Anterior cingulate cortex (tissue), 58 donors: ENCODE measurements around the gene EFNA4.

Source experiments
- DNase-seq, 58 donors: peaks; one replicate each; lab custom pipeline; 2025; lab: John Stamatoyannopoulos, UW

EFNA4 gene

DNA sequence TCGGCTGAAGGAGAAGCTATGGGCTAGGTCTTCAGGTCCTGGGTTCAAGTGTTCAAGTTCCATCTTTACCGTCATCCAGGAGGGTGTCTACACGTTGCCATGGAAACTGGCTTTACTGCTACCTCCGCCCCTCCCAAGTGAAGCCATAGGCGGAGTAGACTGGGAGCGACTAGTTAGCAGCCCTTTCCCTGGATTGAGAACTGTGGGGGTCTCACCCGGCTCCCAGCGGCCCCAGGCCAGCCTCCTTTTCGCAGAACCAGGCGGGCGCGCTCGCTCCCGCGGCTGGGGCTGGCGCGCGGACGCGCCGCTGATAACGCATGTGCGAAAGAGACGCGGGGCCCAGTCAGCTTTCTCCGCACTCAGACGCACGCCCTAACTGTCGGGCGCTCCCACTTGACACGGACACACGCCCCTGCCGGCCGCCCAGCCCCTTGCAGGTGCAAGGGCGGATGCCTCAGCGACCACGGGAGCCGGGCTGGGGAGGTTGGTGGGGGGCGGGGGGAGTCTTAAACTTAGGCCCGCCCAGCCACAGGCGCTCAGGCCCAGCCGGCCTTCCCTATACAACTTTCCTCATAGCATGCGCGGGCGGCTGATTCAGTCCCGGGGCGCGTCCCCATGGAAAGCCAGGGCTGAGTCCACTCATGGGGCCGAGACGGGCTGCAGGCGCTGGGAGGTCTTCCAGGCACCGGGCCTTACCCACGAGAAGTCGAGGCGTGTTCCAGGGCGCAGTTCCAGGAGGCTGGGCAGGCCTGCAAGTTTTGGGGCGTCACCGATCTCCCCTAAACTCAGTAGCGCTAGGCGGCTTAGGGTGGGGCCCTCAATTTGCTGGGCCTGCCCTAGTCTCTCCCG lies 7.4 kb downstream of the EFNA4 start:
- DNase-seq, result peak in 54 of 58 donors; percentile 28 to 75 (median 52)

DNA sequence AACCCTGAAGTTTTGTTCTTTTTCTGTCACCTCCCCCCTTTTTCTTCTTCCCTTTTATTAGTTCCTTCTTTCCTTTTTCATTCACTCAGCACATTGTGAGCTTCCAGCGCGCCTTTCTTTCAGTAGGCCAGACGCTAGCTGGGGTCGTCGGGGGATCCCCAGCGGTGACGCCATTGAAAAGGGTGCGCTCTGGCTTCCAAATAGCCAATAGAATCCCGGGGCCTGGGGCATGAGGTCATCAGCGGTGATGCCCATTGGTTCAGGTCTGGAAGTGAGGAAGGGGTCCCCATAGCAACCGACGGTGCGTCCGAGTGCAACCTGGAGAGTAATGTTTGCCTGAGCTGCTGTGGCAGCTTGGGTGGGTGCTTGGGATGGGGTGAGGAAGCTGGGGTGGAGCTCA lies 8.2 kb downstream of the EFNA4 start:
- DNase-seq, result no peak

DNA sequence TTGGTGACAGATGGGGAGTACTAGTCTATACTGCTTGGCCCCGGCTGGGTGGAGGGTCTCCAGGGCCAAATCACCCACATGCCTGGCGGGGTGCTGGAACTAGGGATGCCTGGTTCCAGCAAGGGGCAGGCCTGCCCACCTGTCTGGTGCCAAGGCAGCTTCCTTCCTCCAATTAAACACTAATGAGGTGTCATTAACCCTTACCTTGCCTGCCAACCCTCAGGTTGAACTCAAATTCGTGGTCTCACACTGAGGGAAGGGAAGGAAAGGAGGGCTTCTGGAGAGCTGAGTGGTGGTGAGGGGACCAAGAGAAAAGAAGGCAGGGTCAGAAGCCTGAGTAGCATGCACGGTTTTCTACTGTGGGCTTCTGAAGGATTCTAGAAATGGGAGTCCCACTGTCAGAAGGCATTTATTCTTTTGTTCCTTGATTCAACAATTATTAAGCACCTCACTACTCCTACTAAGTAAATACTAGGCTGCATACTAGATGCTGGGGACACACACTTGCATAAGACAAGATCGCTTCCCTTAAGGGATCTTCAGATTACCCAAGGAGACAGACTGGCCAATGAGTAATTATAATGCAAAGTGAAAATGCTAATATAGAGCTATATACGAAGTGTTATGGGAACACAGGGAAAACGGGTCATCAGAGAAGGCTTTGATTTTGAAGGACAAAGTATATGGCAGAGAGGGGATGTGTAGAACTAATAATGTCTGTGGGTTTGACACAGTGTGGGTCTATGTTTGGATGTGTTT lies 9.2 kb downstream of the EFNA4 start:
- no peak for DNase-seq

DNA sequence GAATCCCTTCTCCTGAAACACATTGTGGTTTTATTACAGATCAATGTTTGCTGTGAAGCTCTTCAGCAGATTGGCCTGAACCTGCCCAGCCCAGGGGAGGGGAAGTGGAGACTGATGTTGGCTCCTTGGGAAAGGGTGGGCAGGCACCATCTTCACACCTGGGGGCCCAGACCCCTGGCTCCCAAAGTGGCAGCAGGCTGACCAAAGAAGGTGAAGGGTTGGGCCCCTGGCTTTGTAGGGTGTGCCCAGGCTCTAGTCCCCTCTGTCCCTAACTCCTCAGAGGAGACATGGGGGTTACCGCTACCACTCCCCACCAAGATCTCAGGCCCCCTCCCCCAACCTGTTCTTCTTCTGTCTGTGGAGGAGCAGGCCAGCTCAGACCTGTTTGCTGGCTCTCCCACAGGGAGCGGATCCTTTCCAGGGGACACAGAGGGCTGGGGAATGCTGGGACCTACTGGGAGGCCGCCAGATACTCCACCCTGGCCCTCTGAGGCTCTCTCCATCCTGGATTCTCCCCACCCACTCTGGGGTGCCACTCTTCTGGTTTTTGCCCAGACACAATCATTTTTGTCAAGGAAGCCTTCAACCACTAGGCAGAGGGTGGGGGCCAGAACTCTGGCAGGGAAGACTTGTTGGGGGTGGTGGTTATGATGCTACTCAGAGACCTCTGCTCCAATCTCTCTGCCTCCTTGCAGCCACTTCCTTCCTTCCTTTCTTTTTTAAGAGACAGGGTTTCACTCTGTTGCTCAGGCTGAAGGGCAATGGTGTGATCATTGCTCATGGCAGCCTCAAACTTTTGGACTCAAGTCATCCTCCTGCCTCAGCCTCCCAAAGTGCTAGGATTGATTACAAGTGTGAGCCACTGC lies 10.1 kb downstream of the EFNA4 start:
- no peak for DNase-seq

DNA sequence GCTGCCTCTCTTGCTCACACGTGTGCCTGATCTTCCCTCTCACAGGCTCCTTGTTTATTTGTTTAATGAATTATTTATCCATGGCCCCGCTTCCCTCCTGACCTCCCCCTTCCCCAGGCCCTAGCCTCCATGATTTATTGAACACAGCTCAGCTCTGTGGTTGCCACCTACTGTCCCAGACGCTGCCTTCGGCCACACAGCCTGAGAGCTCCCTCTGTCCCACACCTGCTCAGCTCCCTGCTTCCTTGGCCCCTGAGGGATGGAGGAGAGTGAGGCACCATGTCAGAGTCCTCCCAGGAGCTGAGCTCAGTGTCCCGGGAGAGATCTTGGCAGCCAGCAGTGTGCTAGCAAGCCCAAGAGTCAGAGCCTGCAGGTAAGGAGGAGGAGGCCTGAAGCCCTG lies 12.0 kb downstream of the EFNA4 start:
- no peak for DNase-seq

DNA sequence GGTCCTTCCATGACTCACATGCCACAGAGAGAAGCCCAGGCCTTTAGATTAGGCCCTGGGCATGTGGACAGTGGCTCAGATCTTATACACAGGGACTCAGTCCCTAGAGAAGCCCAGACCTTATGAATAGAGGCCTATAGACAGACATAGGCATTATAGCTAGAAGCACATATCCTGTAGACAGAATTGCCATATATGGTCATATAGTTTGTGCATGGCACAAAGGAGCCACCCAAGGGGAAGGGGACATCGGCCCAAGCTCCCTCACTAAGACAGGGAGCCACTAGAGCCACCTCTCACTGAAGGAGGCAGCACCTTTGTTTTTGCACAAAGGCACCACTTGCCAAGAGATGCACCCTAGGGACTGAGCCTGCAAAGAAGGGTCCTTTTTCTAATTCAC lies 12.8 kb downstream of the EFNA4 start:
- no peak for DNase-seq

DNA sequence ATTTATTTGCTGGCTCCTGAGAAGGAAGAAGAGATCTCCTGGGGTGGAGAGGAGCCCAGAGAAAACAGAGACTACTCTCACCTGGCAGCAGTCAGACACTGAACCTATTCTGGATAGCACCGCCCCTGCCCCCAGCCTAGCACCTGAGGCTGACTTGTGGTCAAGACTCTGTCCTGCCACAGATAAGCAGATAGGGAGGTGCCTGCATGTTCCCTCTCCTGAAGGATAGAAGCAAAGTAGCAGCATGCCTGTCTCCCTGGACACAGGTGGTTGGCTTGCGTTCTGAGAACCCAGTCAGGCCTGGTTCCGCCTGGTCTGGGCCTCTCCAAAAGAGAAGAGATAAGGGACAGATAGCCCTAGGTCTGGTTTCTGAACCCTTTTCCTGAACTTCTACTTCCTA lies 13.8 kb downstream of the EFNA4 start:
- DNase-seq, result no peak

DNA sequence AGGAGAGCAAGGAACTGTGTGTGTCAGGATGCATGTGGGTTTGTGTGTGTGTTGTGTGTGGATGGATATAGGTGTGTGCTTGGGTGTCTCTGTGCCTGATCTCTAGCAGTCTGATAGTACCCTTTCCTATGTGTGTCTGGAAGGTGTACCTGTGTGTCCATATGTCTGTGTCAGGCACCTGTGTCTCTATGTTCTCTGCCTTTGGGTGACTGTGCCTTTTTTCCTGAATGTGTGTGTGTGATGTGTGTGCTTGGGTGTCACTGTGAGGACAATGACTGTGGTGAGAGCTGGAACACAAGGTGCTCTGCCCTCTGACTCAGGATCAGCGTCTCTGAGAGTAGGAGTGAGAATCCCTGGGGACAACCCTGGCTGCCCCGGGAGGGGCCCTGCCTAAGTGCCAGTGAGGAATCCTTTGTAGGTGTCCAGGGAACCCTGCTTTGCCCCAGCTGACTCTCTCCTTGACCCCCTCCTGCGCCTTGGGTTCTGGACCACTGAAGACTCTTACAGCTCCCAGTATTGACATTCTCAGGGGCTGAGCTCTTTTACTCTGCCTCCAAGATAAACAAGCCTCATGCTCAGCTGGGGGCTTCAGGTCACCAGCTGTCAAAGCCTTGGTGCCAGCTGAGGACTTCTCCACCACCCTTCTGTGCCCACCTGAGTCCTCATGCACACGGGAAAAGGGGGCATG lies 14.4 kb downstream of the EFNA4 start:
- DNase-seq, result no peak

DNA sequence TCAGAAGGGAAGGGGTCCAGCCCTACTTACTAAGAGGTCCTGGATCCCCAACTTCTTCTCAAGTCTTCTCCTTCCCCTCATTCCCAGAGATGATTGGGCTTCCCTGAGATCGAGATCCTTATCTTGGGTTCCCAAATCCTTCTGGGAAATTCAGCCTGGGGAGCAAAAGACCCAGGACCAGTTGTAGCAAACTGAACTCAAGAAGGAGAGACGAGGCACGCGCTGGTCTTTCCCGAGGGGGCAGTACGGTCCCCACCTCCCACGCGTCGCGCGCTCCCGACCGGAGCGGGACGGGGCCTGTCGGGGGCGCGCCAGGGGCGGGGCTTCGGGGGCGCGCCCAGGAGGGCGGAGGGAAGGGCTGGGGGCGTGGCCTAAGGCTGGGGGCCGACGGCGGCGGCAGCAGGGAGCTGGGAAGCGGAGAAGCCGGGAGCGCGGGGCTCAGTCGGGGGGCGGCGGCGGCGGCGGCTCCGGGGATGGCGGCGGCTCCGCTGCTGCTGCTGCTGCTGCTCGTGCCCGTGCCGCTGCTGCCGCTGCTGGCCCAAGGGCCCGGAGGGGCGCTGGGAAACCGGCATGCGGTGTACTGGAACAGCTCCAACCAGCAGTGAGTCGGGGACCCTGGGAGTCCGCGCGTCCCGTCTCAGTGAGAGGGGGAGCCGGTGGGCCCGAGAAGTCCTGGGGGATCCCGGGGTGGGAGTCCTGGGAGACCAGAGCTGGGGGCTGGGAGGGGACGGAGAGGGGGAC lies 15.1 kb downstream of the EFNA4 start, which contains the start of gene EFNA3:
Gene EFNA3 (plus strand): TSS at position 369 of the 741 bp plus-strand sequence. CDS start 105 bp downstream, at position 474.
- DNase-seq, result peak in 54 of 58 donors; percentile 7 to 83 (median 58)

DNA sequence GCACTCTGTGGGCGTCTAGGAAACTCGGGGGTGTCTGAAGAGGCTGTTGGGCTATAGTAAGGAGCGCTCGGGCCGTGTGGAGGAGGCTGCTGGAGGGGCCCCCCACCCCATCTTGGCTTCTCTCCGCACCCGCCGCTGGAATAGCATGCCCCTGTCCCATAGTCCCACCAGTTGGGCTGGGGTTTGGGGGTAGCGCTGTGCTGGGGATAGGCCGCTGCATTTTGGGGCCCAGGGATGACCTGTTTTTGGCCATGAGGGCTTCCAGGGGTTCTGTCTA lies 15.6 kb downstream of the EFNA4 start:
- DNase-seq, result no peak

DNA sequence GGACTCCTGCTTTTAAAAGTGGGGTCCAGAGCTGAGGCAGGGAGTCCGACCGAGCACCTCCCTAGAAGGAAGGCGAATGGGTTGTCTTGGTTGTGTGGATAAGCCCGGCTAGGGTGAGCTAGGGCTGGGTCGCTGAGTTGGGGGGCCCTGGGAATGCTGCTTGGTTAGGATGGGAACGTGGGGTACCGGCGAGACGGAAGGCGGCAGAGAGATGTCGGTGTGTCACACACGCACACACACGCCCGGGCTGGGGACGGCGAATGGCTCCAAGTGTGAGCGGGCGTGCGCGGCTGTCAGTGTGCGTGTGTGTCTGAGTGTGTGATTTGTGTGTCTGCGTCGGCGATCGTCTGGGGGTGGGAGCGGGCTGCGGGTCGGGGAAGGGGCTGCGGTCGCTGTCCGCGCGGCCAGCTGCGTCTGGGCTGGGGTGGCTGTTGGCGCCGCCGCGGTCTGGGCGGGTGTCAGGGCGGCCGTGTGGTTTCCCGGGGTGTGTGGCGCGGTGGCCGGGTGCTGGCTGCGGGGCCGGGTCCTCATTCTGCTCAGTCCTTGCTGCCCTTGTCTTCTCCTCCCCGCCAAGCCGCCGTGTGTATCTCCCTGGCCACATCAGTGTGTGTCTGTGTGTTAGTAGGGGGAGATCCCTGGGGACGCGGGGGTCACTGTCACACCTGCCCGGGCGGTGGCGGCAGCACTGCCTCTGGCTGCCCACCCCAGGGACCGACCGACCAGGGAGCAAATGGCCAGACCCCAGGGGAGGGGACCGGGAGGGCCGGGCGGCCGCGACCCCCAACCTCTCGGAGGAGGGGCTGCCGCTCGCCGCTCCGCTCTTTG lies 16.2 kb downstream of the EFNA4 start:
- DNase-seq, result peak in 4 of 58 donors; percentile 21 to 42 (median 27)

DNA sequence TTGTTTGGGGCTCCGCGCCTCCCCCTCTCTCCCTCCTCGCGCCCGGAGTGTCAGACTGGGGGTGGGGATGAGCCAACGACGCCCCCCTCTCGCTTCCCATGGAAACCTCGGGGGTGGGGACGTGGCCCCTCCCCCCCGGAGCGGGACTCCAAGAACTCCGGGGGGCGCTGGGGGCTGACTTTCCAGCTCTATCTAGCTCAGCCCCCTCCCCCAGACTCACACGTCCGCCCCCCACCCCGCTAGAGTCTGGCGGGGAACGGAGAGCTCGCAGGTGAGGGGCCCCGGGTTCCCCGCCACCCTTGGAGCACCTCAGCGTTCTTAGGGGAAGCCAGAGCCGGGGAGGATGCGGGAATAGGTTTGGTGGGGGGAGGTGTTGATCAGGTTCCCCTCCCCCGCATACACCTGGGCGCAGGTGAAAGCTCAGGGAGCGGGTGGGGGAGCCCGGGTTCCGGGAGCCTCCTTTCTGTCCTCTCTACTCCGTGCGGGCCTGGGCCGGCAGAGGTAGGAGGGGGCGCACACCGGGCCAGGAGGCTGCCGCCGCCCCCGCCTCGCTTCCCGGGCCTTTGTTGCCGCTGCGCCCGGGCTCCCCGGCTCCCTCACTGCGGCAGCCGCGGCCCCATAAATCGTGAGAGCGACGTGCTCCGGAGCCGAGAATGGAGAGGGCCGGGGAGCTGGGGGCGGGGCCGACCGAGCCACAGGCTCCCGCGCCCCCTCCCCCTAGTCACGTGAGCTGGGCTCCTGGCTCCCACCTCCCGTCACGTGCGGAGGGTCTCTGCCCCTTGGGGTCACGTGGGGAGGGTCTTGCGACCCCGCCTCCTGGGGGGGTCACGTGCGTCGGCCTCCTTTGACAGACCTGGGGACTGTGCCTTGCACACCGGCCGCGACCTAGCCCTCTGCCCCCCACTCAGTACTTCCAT lies 17.0 kb downstream of the EFNA4 start:
- peak in 17 of 58 donors; percentile 8 to 72 (median 33) for DNase-seq

DNA sequence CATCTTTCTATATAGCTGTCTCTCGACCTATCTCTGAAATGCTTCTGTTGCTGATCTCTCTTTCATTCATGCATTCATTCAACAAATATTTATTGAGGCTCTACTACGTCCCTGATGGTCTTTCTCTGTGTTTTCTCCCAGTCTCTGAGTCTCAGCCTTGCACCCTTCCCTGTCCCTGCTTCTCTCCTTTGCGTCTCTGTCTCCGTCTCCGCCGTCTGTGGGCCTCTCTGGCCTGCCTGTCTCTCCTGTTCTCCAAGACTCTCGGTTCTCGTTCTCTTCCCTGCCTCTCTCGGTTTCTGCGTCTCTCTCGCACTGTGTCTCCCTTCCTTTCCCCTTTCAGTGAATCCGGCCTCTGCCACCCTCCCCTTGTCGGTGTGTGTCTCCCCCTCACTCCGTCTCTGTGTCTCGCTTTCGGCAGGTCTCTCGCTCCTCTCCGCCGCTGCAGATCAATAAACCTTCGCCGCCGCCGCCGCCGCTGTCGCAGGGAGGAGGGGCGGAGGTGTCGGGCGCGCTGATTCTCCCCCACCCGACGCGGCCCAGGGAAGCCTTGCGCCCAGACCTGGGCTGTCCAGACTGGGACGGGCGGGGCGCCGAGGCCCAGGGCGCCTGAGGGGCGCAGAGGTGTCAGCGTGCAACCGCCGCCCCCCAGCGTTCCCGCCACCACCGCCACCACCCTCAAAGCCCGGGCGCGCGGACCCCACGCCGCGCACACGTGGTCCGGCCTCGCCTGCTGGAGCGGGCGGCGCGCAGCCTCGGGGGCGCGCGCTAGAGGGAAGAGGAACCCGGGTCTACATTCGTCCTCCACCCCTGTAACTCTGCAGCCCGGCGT lies 18.1 kb downstream of the EFNA4 start:
- DNase-seq, result peak in 11 of 58 donors; percentile 12 to 65 (median 29)

DNA sequence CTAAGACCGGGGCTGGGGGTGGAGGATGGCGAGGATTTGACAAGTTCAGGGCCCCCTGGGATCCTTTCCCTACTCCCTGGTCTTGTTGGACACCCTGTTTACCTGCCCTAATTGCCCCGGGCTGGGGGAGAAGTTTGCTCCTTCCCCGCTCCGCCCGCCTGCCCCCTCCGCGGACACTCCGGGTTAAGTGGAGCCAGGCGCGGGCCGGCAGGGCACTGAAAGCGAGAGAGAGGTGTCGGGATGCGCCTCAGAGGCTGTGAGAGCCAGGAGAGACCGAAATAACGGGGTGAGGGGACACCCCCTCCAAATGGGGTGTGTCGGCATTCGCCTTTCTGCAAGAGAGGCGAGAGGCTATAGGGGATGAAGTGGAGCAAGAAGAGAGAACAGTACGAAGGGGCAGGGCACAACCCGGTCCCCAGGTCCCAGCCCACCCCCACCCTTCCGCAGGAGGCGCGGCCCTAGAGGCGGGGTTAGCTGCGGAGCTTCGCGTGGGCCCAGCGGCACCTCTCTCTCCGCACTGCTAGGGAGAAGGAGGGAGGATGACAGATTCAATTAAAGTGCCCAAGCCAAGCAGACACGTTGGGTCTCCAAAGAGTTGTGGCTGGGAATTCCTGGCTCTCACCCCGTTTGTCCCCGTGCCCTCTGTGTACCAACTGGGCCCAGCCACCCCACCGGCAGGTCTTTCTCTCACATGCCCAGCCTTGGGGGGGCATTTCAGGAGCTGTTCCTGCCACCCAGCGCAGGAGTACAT lies 18.9 kb downstream of the EFNA4 start:
- DNase-seq, result peak in 1 of 58 donors; percentile 27

DNA sequence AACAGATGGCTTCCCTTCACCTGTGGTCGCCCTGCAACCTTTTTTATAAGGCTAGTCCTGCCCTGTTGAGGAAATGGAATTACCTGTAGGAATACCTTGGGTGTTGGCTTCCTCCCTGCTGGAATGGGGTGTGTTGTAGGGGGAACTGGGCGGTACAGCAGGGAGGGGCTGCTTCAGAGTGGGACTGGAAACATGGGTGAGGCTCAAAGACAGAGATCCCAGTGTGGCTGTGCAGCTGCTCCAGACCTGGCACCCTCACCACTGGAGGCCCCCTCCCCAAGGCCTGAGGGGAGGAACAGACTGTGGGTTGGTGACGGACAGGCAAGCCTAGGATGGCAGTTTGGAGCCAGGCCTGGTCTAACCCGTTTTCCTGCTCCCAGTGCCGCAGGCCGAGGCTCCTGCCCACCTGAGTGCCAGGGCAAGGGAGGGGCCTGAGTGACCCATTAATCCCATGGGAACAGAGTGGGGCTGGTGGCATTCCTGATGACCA lies 19.6 kb downstream of the EFNA4 start:
- DNase-seq, result no peak
